ENCODE measurements around the gene CCNF.
"Not testable (repeated sequence)": the region's sequence is repeated elsewhere in the genome, so short reads cannot be mapped to it uniquely, and the experiment has no call there.

CCNF gene

GRCh38 chr16:2428051-2428783, 1.0 kb upstream of the CCNF start:
- DNase-seq = peak; percentile 27

- DNase-seq = no peak
Observed at GRCh38 chr16:2428784-2429033, 538 bp upstream of the CCNF start.

GRCh38 chr16:2429771-2430663, 770 bp downstream of the CCNF start:
- DNase-seq = no peak

GRCh38 chr16:2432286-2432685, 3.0 kb downstream of the CCNF start:
- DNase-seq = no peak

GRCh38 chr16:2432801-2433505, 3.7 kb downstream of the CCNF start:
- DNase-seq = no peak

- DNase-seq = not testable (repeated sequence)
Observed at GRCh38 chr16:2435236-2435635, 6.0 kb downstream of the CCNF start.

- DNase-seq = no peak
Observed at GRCh38 chr16:2436110-2436509, 6.9 kb downstream of the CCNF start.

- DNase-seq = no peak
Observed at GRCh38 chr16:2437032-2437790, 8.0 kb downstream of the CCNF start.

- DNase-seq = no peak
Observed at GRCh38 chr16:2438121-2438520, 8.9 kb downstream of the CCNF start.

- DNase-seq = no peak
Observed at GRCh38 chr16:2439598-2439997, 10.4 kb downstream of the CCNF start.

- not testable (repeated sequence) for DNase-seq
Observed at GRCh38 chr16:2441143-2441804, 12.0 kb downstream of the CCNF start.

- no peak for DNase-seq
Observed at GRCh38 chr16:2443555-2443954, 14.3 kb downstream of the CCNF start.

GRCh38 chr16:2447920-2448583, 18.8 kb downstream of the CCNF start:
- no peak for DNase-seq

- no peak for DNase-seq
Observed at GRCh38 chr16:2449118-2449517, 19.9 kb downstream of the CCNF start.

- DNase-seq = no peak
Observed at GRCh38 chr16:2450535-2450934, 21.3 kb downstream of the CCNF start.

GRCh38 chr16:2450975-2451381, 21.7 kb downstream of the CCNF start:
- DNase-seq = no peak

- no peak for DNase-seq
Observed at GRCh38 chr16:2451851-2452320, 22.6 kb downstream of the CCNF start.

GRCh38 chr16:2452650-2453049, 23.4 kb downstream of the CCNF start:
- no peak for DNase-seq

- DNase-seq = no peak
Observed at GRCh38 chr16:2455081-2455845, 26.0 kb downstream of the CCNF start.

- no peak for DNase-seq
Observed at GRCh38 chr16:2456551-2457153, 27.4 kb downstream of the CCNF start.

- DNase-seq = no peak
Observed at GRCh38 chr16:2457267-2457666, 28.0 kb downstream of the CCNF start.
